HG03342 (cell line): ENCODE measurements around the gene RGS19.

Experiments used
- ATAC-seq: cut with Tn5 transposase; IDR thresholded peaks from one replicate; pipeline ENCODE4 v1.9.1; 2021; ENCODE audit warnings: mild to moderate bottlenecking, moderate library complexity; ENCODE audit not compliant: unreplicated experiment

RGS19 gene

DNA sequence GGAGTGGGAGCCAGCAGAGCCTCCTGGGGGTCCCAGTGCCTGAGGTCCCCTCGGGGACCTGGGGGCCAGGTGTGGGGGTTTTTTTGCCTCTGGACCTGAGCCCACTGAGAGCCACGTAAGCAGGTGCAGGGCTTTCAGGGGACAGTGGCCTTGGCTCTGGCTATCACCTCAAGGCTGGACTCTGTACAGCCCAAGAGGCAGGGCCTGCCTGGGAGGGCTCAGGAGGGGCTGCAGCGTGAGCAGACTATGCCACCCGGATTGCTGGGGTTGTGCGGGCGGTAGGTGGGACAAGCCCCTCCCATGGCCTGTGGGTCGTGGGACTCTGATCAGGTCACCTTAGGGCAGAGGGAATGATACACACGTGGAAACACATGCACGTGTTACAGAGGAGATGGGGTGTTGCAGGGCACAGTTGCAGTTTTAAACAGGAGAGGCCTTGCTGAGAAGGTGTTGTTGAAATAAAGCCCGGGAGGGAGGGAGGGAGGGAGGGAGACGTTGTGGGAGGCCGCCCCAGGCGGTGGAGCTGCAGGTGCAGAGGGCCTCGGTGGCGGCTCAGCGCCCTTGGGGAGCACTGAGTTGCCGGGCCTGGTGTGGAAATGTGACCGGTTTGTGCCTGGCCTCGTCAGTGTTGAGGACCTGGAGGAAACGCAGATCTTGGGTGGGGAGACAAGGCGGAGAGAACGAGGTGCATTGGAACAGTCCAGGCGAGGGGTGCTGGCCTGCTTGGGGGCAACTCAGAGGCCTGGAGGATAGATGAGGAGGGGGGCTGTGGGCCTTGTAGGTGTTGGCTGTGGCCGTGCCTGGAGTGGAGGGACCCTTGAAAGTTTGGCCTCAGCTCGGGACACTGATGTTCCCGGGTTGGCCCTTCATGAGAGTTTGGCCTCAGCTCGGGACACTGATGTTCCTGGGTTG lies 14.0 kb downstream of the RGS19 start:
- ATAC-seq: no peak

DNA sequence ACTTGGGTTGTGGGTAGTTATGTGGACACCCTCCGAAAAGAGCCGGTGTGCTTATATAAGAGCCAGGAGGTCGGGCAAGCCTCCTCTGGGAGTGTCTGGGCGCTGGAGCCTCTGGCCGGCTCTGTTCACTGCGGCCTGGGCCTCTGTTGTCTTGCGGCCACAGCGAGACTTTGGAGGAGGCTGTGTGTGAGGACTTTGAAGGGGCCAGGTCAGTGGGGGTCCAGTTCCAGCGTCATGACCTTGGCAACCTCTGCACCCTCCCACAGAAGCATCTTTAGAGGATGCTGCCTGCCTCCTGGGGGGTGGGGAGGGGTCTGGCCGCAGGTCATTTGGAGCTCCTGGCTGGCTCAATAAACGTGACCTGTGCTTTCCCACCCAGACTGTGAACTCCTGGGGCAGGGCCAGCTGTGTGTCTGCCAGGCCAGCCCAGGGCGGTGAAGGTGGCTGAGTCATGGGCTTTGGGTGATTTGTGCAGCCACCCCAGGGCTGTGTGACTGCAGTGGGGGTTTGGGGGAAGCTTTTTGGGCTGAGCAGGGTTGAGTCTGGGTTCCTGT lies 15.1 kb downstream of the RGS19 start:
- no peak for ATAC-seq

DNA sequence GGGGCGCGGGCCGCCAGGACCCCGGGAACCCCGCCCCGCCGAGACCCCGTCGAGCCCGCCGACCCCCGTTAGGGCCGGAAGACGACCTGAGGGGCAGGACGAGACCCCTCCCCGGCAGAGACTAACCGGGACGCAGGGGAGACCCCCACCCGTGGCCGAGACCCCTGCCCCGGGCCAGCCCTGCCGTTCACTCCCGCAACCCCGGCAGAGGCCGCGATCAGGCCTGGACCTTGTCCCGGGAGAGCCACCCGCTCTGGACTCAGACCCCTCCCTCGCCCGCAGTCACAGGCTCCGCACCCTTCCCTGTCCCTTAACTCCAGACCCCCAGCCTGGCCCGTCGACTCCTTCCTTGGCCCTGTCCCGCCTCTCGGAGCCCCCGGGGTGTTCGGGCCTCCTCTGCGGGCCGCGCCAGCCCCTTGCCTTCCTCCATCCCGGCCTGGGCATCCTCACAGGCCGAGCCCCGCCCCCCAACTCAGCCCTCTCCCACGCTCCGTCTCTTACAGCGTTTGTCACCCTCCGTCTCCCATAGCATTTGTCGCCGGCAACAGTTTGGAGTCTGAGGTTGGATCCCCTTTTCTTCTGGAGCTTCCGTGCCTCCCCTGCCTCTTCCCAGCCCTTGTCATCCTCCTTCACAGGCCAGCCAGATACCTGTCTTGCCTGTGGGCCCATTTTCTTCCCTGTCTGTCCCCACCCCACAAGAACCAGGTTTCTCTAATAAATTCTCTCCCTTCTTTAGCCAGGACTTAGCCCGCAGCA lies 15.8 kb downstream of the RGS19 start:
- ATAC-seq: no peak

DNA sequence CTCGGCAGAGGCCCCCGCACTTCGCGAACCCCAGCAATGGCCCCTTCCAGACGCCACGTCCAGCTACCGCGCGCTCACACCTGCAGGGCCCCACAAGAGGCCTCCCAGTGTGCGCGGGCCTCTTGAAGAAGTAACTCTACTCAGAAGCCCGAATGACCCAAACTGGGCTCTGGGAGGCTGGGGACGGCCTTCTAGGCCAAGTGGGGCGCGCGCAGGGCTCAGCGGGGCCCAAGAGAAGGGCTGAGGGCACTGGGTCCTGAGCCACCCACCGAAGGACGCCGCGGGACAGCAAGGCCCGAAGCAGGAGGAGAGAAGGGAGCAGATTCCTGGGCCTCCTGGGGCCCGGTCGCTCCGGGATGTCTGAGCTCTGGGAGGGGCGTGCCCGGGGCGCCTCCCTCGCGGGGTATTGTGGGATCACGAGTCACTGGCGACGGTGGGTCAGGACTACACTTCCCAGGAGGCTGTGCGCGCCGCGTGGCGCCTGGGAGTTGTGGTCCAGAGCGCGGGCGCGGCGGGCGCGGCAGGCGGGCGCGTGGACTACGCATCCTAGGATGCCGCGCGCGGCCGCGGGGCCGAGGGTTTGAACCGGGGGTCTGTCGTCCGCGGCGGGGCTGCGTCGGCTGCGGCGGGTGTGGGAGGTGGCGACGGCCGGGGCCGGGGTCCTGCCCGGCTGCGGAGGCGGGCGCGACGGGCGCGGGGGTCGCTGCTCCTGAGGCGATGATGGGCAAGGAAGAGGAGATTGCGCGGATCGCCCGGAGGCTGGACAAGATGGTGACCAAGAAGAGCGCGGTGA lies 16.5 kb downstream of the RGS19 start, which contains the start of gene TCEA2:
Gene TCEA2, plus strand, starts transcription at position 603 of the 793 bp plus-strand sequence. Its CDS starts 115 bp downstream, at position 718.
- peak; percentile 81 for ATAC-seq

DNA sequence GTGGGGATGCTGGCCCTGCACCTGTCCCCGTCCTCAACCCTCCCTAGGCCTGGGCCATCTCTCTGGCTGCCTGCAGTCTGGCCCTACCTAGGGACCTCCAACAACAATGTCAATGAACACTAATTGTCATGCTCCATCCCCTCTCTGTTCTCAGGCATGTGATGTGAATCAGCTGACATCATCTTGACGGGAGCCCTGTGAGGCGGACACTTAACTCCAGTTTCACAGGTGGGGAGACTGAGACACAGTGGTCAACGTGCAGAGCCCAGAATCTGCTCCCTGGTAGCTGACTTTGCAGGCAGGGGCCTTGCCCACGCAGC lies 17.1 kb downstream of the RGS19 start:
- no peak for ATAC-seq

DNA sequence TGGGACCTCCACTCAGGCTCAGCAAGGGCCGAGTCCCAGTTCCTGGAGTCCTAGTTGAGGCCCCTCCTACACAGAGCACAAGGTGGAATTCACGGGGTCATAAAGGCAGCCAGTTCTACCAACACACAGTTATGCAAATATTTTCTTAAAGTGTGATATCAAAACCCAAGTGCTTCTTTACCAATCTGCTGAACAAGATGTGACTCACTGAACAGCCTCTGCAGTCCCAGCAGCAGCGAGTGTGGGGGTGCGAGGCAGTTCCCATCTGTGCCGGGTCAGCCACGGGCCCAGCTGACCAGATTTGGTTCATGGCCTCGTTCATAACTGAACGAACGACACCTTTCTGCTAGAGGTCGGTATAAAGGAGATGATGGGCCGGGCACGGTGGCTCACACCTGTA lies 20.8 kb downstream of the RGS19 start:
- ATAC-seq: no peak

DNA sequence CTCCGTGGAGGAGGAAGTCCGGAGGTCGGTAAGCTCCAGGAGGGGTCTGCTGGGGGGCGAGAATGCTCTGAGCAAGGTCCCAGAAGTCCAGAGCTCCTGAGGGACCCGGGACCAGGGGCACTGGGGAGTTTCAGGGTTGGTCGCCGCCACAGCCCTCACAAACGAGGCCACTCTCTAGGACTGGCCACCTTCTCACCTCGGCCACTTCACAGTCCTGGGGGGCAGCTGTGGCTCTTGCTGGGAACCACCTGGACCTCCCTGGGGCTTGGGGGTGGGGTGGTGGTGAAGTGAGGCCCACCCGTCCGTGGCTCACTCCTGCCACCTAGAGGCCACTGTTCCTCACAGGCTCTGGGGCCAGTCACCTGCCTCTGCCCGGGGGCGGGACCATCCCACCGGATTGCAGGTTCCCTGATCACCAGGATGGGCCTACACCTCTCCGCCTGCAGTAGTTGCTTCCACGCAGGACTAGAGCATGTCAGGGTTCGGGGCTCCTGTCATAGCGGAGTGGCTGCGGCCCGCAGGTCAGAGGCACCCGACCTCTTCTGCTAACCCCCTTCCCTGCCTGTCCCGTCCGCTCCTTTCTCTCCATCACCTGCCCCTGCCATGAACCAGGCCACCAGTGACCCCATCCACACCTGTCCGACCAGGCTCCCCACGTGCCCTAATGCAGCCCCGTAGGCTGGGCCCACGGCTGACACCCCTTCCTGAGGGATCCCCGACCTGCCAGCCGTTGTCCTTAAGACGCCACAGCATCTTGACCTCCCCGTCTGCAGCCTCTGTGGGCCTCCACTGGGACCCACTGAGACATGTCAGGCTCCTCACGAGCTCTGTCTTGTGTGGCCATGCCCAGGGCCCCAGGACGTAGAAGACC lies 21.5 kb downstream of the RGS19 start:
- no peak for ATAC-seq

DNA sequence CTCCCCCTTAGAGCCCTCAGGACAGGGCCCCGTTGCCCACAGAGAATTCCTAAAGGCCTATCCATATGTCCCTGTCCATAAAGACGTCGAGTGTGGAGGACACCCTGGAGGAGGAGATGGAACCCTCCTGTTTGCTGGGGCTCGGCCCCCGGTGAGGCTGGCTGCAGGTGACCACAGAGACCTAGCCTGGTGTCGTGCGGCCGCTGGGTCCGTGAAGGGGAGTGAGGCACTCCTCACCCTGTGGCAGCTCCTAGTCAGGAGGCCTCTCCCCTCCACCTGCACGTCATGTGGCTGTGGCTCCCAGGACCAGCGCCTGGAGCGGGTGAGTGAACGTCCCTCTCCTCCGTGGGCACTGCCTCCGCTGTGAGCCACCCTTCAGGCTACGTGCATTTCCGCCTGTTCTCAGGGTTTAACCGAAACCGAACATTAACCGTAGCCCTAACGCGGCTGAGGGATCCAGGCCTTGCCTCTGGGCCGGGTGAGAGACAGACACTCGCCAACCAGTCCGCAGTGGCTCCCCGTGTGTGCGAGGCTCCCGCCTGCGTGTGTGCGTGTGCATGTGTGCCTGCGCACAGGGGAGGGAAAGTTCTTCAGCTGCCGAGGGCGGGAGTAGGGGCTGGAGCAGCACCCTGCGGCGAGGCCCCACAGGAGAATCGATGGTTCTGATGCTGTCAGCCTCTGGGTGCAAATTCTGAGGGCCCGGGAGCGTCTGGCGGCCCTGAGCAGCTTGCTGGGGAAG lies 22.3 kb downstream of the RGS19 start:
- ATAC-seq: no peak

DNA sequence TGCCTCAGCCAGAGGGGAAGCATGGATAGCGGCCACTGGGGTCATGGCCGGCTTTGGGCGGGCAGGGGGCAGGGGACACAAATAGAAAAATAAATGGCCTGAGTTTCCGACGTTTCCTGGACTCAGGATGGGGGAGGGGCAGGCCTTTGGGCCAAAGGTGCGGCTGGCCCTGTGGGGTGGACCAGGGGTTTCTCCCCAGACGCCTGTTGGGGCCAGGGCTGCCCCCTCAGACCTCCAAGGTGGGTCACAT lies 22.8 kb downstream of the RGS19 start:
- no peak for ATAC-seq

DNA sequence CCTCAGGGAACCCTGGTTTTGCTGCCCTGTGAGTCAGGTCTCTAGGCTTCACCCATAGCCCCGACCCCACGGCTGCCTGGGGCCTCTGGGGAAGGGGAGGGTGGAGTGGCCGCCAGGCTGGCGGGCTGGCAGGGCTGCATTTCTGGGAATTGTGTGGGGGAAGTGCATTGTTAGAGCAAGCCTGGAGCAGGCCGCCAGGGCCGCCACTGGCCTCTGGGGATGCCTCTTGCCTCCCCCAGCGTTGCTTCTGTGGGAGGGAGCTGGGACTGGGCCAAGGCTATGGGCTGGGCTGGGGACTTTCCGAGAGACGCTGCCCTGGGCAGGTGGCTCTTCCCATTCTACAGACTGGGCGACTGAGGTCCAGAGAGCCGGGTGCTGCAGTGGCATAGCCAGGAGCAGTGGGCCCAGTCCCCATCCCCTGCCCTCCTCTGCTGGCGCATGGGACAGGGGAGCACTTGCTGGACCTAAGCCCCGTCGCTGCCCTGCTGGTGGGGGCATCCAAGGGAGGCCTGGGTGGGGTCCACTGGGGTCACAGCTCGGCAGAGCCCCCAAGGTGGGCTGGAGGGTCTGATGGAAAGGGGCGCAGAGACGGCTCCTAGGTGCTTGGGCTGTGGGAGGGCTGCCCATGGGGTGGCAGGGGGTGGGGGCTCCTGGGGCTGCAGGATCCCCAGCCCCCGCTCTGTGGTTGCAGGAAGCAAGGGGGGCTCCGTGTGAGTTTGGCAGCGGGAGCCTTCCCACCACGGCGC lies 23.3 kb downstream of the RGS19 start:
- ATAC-seq: no peak

DNA sequence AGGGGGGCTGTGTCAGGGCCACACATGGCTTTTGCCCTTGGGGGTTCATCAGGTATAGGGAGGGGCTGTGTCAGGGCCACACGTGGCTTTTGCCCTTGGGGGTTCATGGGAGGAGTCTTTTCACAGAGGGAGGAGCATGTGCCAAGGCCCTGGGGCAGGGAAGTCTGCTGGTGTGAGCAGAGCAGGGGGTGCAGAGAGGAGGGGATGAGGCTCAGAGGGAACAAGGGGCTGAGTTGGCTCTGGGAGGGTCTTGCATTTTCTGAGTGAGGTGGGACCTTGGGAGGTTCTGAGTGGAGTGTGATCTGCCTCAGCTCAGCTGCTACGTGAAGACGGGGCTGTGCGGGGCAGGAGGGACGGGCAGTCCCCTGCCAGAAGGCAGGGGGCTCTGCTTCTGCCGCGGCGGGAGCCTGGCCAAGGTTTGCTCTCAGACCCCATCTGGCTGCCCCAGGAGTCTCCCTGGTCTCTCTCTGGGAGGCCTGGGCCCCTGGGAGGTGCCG lies 23.9 kb downstream of the RGS19 start:
- ATAC-seq: no peak

DNA sequence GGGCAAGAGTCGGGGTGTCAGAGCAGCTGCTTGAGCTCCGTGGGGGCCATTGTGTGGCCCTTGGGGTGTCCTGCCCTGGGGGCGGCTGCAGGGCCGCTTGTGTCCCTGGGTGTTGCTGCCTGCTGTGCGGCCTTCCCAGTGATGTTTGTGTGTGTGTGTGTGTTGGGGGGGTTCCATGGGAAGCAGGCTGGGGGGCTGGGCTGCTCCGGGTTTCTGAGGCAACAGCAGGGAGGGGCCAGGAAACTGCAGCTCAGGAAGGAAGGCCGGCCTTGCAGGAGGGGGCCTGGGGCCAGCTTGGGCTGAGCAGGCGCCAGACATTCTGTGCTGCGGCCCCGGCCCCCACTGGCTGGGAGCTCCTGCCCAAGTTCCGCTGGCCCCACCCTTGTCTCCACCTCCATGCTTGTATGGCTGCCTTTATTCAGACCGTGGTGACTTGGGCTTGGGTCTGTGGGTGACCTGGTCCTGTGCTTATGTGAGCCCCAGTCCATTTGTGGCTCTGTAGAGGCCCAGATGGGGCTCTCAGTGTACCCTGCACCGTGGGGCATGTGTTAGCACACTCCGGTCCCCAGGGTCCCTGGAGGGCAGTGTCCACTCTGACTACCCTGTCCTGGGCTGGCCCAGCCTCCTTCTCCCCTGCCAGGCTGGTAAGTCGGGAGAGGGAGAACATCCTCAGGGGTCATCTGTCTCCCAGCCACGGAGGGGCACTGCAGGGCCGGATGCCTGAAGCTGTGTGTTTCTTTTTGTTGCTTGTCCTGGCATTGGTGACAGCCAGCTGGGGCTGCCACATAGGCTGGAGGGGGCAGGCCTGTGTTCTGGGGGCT lies 25.3 kb downstream of the RGS19 start:
- no peak for ATAC-seq

DNA sequence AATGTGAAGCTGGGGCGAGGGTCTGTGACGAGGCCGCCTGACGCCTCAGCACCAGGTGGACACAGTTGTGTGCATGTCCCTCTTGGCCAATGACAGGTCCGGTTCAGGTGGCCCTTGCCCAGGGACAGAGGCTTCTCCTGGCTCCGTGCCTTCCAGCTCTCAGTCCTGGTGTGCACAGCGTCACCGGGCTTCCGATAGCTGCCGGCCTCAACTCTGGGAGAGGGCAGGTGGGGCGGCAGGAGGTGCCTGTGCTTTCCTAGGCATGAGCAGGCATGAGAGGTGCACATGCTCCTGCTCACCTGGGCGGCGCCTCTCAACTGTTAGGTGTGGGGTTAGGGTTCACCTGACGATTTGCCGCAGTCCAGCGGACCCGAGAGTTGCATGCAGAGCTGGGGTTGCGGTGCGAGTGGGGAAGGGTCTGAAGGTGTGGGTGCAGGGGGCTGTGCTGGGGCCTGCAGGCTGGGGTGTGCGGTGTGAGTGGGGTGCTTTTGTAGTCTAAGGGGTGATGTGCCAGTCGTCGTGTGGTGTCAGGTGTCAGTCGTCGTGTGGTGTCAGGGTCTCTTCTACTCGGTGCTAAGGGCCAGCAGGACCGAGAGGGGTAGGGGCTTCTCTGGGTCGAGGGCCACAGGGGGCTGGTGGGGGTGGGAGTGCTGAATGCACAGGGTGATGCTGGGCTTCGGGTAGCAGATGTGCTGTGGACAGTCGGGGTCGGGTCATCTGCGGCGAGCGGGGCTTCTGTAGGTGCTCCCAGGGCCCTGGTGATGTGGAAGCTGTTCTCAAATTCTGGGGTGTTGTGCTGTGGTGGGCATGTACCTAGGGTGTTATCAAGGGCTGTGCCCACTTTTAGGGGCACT lies 26.1 kb downstream of the RGS19 start:
- ATAC-seq: no peak

DNA sequence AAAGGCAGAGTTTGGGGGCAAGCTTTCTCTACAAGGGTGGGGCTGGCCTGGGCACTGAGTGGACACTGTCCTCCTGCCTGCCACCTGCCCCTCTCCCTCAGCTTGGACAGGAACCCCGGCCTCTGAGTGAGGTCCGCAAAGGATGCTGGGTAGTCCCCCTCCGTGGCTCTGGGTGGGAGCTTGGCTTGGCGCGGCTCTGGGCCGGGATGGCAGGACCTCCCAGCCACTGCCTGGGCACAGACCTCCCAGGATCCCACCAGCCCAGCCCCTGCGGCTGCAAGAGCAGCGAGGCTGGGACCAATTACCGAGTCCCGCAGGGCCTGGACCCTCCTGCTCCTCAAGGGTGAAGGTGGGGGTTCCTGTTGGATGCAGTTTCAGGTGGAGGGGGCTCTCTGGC lies 27.0 kb downstream of the RGS19 start:
- no peak for ATAC-seq

DNA sequence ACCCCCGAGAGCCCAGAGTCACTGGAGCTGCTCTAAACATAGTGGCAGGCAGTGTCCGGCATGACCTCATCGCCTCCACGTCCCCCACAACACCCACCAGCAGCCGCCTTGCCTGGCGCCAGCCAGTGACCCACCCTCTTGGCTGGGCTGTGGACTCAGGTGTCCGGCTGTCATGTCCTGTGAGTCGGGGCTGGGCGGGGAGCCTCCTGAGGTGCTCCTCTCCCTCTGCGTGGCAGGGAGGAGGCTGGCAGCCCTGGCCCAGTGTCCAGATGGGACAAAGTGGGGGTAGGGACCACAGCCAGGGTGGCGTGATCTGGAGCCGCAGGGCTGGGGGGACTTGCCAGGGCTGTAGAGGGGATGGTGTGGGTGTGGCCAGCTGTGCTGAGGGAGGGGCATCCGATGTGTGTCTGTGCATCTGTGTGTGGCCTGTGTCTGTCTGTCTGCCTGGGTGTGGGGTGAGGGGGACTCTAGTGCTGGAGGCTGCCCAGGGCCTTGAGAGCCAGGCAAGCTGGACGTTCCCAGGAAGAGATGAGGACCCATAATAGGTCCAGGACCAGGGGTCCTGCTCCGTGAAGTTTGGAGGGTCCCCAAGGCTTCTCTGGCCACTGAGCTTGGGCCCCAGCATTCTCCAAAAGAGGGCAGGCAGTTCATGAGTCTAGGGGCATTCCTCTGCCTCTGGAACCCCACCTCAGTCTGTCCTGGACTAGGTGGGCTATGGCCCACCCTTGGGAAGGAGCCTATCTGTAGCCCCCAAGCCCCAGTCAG lies 27.6 kb downstream of the RGS19 start:
- no peak for ATAC-seq

DNA sequence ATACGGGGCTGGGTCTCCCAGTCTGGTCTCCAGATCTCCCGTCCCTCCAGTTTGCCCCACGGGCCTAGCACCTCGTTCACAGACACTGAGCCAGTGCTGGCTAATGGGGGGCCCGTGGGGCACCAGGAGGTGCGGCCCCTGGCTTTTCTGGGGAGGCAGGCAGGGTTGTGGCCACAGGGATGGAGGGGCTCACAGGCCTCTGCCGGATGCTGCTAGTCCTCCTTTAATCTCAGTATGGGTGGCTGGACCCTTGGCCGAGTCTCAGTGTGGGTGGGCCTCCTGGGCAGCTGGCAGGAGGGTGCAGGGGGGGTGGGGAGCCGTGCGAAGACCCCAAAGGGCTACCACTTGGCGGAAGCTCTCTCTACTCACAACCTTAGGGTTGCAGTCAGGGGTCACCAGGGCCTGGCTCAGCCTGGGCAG lies 28.3 kb downstream of the RGS19 start:
- no peak for ATAC-seq
